Upper lobe of left lung (tissue), 4 donors: ENCODE results near the gene AUP1.

Experiments
- POLR2AphosphoS5 ChIP-seq, 2 donors: sonication (generic); formaldehyde crosslinking; IDR thresholded peaks; one replicate each; pipeline ENCODE4 v1.5.1; 2017; ENCODE audit warnings: antibody characterized with exemption in 2 of 2
- TF ChIP-seq, protein P1 (sequence below), 6 experiments: fragments of 450-650 bp in 4 of 6; fragments of 200-600 bp in 2 of 6; sonication (generic) in 2 of 6; IDR thresholded peaks; one replicate each; pipeline ENCODE4 v1.5.1; 2016 to 2019; ENCODE audit warnings: antibody characterized with exemption in 6 of 6

DNA sequence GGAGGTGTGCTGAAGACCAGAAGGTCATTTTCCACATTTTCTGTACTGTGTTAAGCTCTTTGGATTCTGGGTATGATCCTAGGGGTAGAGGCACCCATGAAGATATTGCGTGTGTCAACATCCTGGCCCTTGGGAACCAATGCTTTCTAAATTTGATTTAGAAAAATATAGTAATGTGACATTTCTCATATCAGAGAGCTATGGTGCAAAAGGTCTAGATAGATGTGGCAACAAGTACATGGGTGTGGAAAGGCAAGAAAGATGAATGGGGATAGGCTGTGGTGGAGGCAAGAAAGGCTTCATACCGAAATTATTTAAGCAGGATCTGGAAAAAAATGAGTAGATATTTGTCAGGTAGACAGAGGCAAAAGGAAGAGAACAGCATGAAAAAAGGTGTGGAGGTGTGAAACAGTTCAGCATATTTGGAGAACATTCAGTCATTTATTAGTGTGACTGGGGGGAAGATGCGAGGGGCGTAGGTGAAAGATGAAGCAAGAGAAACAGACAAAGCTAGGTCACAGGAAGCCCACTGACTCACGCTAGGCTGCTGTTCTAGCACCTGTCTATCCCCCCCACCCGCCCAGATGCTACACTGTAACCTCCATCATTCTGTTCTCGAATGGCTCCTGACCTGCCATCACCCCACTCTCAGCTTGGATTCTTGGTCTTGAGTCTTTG is 36.7 kb upstream of the AUP1 start:
- TF ChIP-seq, protein P1, sequence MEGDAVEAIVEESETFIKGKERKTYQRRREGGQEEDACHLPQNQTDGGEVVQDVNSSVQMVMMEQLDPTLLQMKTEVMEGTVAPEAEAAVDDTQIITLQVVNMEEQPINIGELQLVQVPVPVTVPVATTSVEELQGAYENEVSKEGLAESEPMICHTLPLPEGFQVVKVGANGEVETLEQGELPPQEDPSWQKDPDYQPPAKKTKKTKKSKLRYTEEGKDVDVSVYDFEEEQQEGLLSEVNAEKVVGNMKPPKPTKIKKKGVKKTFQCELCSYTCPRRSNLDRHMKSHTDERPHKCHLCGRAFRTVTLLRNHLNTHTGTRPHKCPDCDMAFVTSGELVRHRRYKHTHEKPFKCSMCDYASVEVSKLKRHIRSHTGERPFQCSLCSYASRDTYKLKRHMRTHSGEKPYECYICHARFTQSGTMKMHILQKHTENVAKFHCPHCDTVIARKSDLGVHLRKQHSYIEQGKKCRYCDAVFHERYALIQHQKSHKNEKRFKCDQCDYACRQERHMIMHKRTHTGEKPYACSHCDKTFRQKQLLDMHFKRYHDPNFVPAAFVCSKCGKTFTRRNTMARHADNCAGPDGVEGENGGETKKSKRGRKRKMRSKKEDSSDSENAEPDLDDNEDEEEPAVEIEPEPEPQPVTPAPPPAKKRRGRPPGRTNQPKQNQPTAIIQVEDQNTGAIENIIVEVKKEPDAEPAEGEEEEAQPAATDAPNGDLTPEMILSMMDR (IDR thresholded peaks at IDR 0.05), result no peak
- TF ChIP-seq POLR2AphosphoS5 (IDR thresholded peaks at IDR 0.05), result no peak
